M059J (cell line): Measurements from ENCODE around the gene L3MBTL1. TPM values are rescaled to one million over a fixed set of nuclear protein-coding genes. Genes with fewer than 3 reads are reported as not detected.
"Not testable (repeated sequence)": the region's sequence is repeated elsewhere in the genome, so short reads cannot be mapped to it uniquely, and the experiment has no call there.

Source experiments
- DNase-seq: peaks from one replicate; pipeline ENCODE4 v3.0.0-alpha.2; 2012; ENCODE audit warnings: low read depth
- total RNA-seq: library from RNA; depleted of rRNA; stranded (reverse); fragments of >200 nt; shearing (Covaris generic); gene quantifications from 2 replicates; pipeline ENCODE4 v1.2.3, GENCODE V29; 2014; rRNA removed

L3MBTL1 gene
- total RNA-seq, result 1.3 and 6.0 TPM in 2 replicates

GRCh38 chr20:43507150-43508080, at the start of gene L3MBTL1:
L3MBTL1 (plus strand) TSS chr20:43507697; CDS start chr20:43513504, 5,807 bp downstream.
- peak; percentile 55 for DNase-seq

GRCh38 chr20:43458422-43458924, 49.0 kb upstream of the L3MBTL1 start:
- no peak for DNase-seq

- no peak for DNase-seq
Measured at GRCh38 chr20:43459022-43459942, 48.2 kb upstream of the L3MBTL1 start.

GRCh38 chr20:43460172-43460829, 47.2 kb upstream of the L3MBTL1 start:
- DNase-seq, result no peak

- DNase-seq, result no peak
Measured at GRCh38 chr20:43460830-43461200, 46.7 kb upstream of the L3MBTL1 start.

- no peak for DNase-seq
Measured at GRCh38 chr20:43461894-43462659, 45.4 kb upstream of the L3MBTL1 start.

GRCh38 chr20:43462660-43463526, 44.6 kb upstream of the L3MBTL1 start:
- no peak for DNase-seq

- no peak for DNase-seq
Measured at GRCh38 chr20:43463527-43464218, 43.8 kb upstream of the L3MBTL1 start.

GRCh38 chr20:43464219-43464790, 43.2 kb upstream of the L3MBTL1 start:
- DNase-seq, result no peak

- no peak for DNase-seq
Measured at GRCh38 chr20:43465625-43465943, 41.9 kb upstream of the L3MBTL1 start.

GRCh38 chr20:43467589-43467988, 39.9 kb upstream of the L3MBTL1 start:
- DNase-seq, result no peak

- DNase-seq, result no peak
Measured at GRCh38 chr20:43472671-43473380, 34.7 kb upstream of the L3MBTL1 start.

GRCh38 chr20:43473381-43473704, 34.2 kb upstream of the L3MBTL1 start:
- no peak for DNase-seq

GRCh38 chr20:43477193-43477592, 30.3 kb upstream of the L3MBTL1 start:
- DNase-seq, result no peak

- no peak for DNase-seq
Measured at GRCh38 chr20:43477619-43478018, 29.9 kb upstream of the L3MBTL1 start.

GRCh38 chr20:43490038-43490437, 17.5 kb upstream of the L3MBTL1 start:
- no peak for DNase-seq

GRCh38 chr20:43492101-43492500, 15.4 kb upstream of the L3MBTL1 start:
- peak; percentile 94 for DNase-seq

GRCh38 chr20:43495388-43495787, 12.1 kb upstream of the L3MBTL1 start:
- no peak for DNase-seq

- DNase-seq, result not testable (repeated sequence)
Measured at GRCh38 chr20:43502021-43502420, 5.5 kb upstream of the L3MBTL1 start.
